Trophoblast cell (in vitro differentiated cells and primary cell): ENCODE results near the gene TMEM69.
"Not testable (repeated sequence)": the region's sequence is repeated elsewhere in the genome, so short reads cannot be mapped to it uniquely, and the experiment has no call there.

Source experiments
- DNase-seq, 2 donors: peaks; one replicate each; pipeline ENCODE4 v3.0.0-alpha.2; 2016
- H2AFZ ChIP-seq: 2 replicates; pipeline ENCODE4 v1.6.1; 2013; ENCODE audit warnings: low read length, moderate library complexity, mild to moderate bottlenecking; ENCODE audit not compliant: insufficient read depth, poor library complexity
- H2AK5ac ChIP-seq: 2 replicates; pipeline ENCODE4 v1.6.1; 2013; ENCODE audit warnings: mild to moderate bottlenecking, low read length
- H2BK120ac ChIP-seq: 2 replicates; pipeline ENCODE4 v1.6.1; 2013; ENCODE audit warnings: low read length, mild to moderate bottlenecking, moderate library complexity; ENCODE audit not compliant: insufficient read depth, poor library complexity
- H2BK12ac ChIP-seq: 2 replicates; pipeline ENCODE4 v1.6.1; 2013; ENCODE audit warnings: mild to moderate bottlenecking, low read length, moderate library complexity
- H2BK5ac ChIP-seq: 2 replicates; pipeline ENCODE4 v1.6.1; 2013; ENCODE audit warnings: low read length, low read depth, moderate library complexity, mild to moderate bottlenecking; ENCODE audit not compliant: poor library complexity
- H3K14ac ChIP-seq: 2 replicates; pipeline ENCODE4 v1.6.1; 2013; ENCODE audit warnings: mild to moderate bottlenecking, low read length
- H3K18ac ChIP-seq: 2 replicates; pipeline ENCODE4 v1.6.1; 2013; ENCODE audit warnings: mild to moderate bottlenecking, low read length
- H3K23ac ChIP-seq: 2 replicates; pipeline ENCODE4 v1.6.1; 2013; ENCODE audit warnings: low read length
- H3K27ac ChIP-seq: 2 replicates; pipeline ENCODE4 v1.5.1; 2013; ENCODE audit warnings: low read depth, mild to moderate bottlenecking, inconsistent platforms, low read length, moderate library complexity
- H3K27me3 ChIP-seq: 2 replicates; pipeline ENCODE4 v1.6.1; 2013; ENCODE audit warnings: inconsistent platforms, mild to moderate bottlenecking, low read length, moderate library complexity; ENCODE audit not compliant: insufficient read depth
- H3K36me3 ChIP-seq, 2 experiments: 1 replicate in 1 of 2; 2 replicates in 1 of 2; pipeline ENCODE4 v1.6.1; 2013; ENCODE audit warnings: low read length in 2 of 2, mild to moderate bottlenecking in 2 of 2, moderate library complexity in 1 of 2; ENCODE audit not compliant: insufficient read depth in 2 of 2, control insufficient read depth in 1 of 2
- H3K4ac ChIP-seq: 2 replicates; pipeline ENCODE4 v1.6.1; 2013; ENCODE audit warnings: low read depth, mild to moderate bottlenecking, low read length, moderate library complexity
- H3K4me1 ChIP-seq, 2 experiments: 1 replicate in 1 of 2; 2 replicates in 1 of 2; pipeline ENCODE4 v1.6.1; 2013; ENCODE audit warnings: low read length in 2 of 2, mild to moderate bottlenecking in 2 of 2, moderate library complexity in 1 of 2; ENCODE audit not compliant: insufficient read depth in 2 of 2, control insufficient read depth in 1 of 2
- H3K4me2 ChIP-seq: 2 replicates; pipeline ENCODE4 v1.6.1; 2013; ENCODE audit warnings: inconsistent platforms, mild to moderate bottlenecking, low read length, moderate library complexity
- H3K4me3 ChIP-seq: 2 replicates; pipeline ENCODE4 v1.5.1; 2013; ENCODE audit warnings: mild to moderate bottlenecking, low read depth, low read length, inconsistent platforms
- H3K79me1 ChIP-seq: one replicate; pipeline ENCODE4 v1.6.1; 2013; ENCODE audit warnings: low read length
- H3K79me2 ChIP-seq: 2 replicates; pipeline ENCODE4 v1.6.1; 2013; ENCODE audit warnings: low read length, mild to moderate bottlenecking; ENCODE audit not compliant: control insufficient read depth, insufficient read depth, poor library complexity
- H3K9ac ChIP-seq: 2 replicates; pipeline ENCODE4 v1.6.1; 2013; ENCODE audit warnings: mild to moderate bottlenecking, low read length
- H3K9me3 ChIP-seq: 2 replicates; pipeline ENCODE4 v1.6.1; 2013; ENCODE audit warnings: low read depth, mild to moderate bottlenecking, control low read depth, inconsistent platforms, low read length; ENCODE audit not compliant: insufficient read depth
- H4K12ac ChIP-seq: 2 replicates; pipeline ENCODE4 v1.6.1; 2013; ENCODE audit warnings: low read depth, mild to moderate bottlenecking, low read length, moderate library complexity
- H4K8ac ChIP-seq: 2 replicates; pipeline ENCODE4 v1.6.1; 2013; ENCODE audit warnings: low read depth, mild to moderate bottlenecking, low read length, moderate library complexity
- H4K91ac ChIP-seq: one replicate; pipeline ENCODE4 v1.6.1; 2013; ENCODE audit warnings: low read depth, mild to moderate bottlenecking, low read length, moderate library complexity
- WGBS: extraction: QIAGEN DNeasy Blood & Tissue Kit; methylation state at CpG from one replicate; pipeline ENCODE4 v1.1.7; 2013; ENCODE audit warnings: missing lambda C conversion rate; ENCODE audit not compliant: insufficient read length, insufficient coverage; ENCODE audit errors: extremely low coverage; 5-methylcytosine and 5-hydroxymethylcytosine counted together

The TMEM69 gene

GRCh38 chr1:45716700-45717099, 28.7 kb downstream of the TMEM69 start:
- no peak overlapping the region for H3K9ac ChIP-seq
- H4K8ac ChIP-seq: no peak overlapping the region
- no peak overlapping the region for H2BK12ac ChIP-seq
- no peaks in the 10 kb centered on the region for H3K79me2 ChIP-seq
- H3K9me3 ChIP-seq: no peaks in the 10 kb centered on the region
- H2AFZ ChIP-seq: no peak overlapping the region
- no peak overlapping the region for H3K27ac ChIP-seq
- H3K14ac ChIP-seq: no peak overlapping the region
- DNase-seq: no peak
- no peaks in the 10 kb centered on the region for H3K79me1 ChIP-seq
- H3K36me3 ChIP-seq: peaks cover 0 to 2% of the 10 kb centered on the region in 2 experiments
- no peak overlapping the region for H4K91ac ChIP-seq
- no peak overlapping the region for H2AK5ac ChIP-seq
- no peak overlapping the region for H2BK5ac ChIP-seq
- no peak overlapping the region for H3K18ac ChIP-seq
- H3K4me3 ChIP-seq: no peak overlapping the region
- no CpG with 5 or more reads among the region's 3 CpGs for WGBS
- no peaks in the 10 kb centered on the region for H3K27me3 ChIP-seq
- no peaks in the 10 kb centered on the region for H3K4me1 ChIP-seq
- H4K12ac ChIP-seq: no peak overlapping the region
- H3K23ac ChIP-seq: no peak overlapping the region
- no peak overlapping the region for H3K4ac ChIP-seq
- no peak overlapping the region for H2BK120ac ChIP-seq
- no peak overlapping the region for H3K4me2 ChIP-seq

DNA sequence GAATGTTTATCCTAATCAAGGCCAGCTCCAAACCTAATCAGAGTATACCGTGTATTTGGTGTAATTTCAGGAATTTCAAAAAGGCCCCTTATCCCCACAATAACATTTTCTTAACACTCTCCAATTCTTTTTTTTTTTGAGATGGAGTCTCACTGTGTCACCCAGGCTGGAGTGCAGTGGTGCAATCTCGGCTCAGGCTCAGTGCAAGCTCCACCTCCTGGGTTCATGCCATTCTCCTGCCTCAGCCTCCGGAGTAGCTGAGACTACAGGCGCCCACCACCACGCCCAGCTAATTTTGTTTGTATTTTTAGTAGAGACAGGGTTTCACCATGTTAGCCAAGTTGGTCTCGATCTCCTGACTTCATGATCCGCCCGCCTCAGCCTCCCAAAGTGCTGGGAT, 29.4 kb downstream of the TMEM69 start:
- H4K91ac ChIP-seq, H3K23ac ChIP-seq, H2BK120ac ChIP-seq, H3K36me3 ChIP-seq, H3K9me3 ChIP-seq, H4K8ac ChIP-seq, H3K4ac ChIP-seq, H3K79me2 ChIP-seq, H3K4me3 ChIP-seq, H2BK12ac ChIP-seq, H3K4me1 ChIP-seq, H3K27ac ChIP-seq, H2BK5ac ChIP-seq, H3K9ac ChIP-seq, H2AK5ac ChIP-seq, H3K14ac ChIP-seq, H3K27me3 ChIP-seq, H3K4me2 ChIP-seq, H2AFZ ChIP-seq, H4K12ac ChIP-seq, H3K18ac ChIP-seq, H3K79me1 ChIP-seq: not testable (repeated sequence)
- peak; percentile 31 to 44 for DNase-seq
- no CpG with 5 or more reads among the region's 8 CpGs for WGBS

DNA sequence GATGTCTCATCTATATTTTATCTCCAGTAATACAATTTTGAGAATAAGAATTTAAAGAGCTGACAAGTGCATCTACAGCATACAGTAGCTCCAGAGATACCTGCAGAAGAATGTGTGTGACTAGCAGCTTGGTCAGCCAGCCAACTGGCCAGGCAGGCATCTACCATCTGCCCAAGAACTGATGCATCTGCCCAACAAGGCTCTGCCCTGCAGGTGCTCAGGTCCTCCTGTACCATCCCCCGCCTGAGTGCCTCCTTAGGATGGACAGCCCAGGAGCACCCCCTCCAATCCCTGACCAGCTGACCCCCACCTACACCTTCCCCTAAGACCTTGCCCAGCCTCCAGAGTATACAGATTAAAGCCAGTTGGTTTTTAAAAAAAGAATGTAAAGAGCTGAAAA, 30.3 kb downstream of the TMEM69 start:
- no peak overlapping the region for H2BK5ac ChIP-seq
- WGBS: no CpG with 5 or more reads among the region's 1 CpG

GRCh38 chr1:45721207-45721606, 33.2 kb downstream of the TMEM69 start:
- H3K4me2 ChIP-seq: no peak overlapping the region
- no peak overlapping the region for H3K9ac ChIP-seq
- H2AFZ ChIP-seq: no peak overlapping the region
- H4K8ac ChIP-seq: no peak overlapping the region
- H4K12ac ChIP-seq: no peak overlapping the region
- no peaks in the 10 kb centered on the region for H3K9me3 ChIP-seq
- H2BK12ac ChIP-seq: no peak overlapping the region
- WGBS: no CpG with 5 or more reads among the region's 1 CpG
- H3K36me3 ChIP-seq: peaks cover 0 to 1% of the 10 kb centered on the region in 2 experiments
- H3K4me1 ChIP-seq: no peaks in the 10 kb centered on the region
- H3K14ac ChIP-seq: no peak overlapping the region
- H2AK5ac ChIP-seq: no peak overlapping the region
- H3K79me1 ChIP-seq: no peaks in the 10 kb centered on the region
- H3K4ac ChIP-seq: no peak overlapping the region
- peak; percentile 68 to 89 for DNase-seq
- no peak overlapping the region for H2BK5ac ChIP-seq
- H2BK120ac ChIP-seq: no peak overlapping the region
- no peaks in the 10 kb centered on the region for H3K27me3 ChIP-seq
- no peak overlapping the region for H3K4me3 ChIP-seq
- no peak overlapping the region for H3K18ac ChIP-seq
- H4K91ac ChIP-seq: no peak overlapping the region
- H3K23ac ChIP-seq: no peak overlapping the region
- no peaks in the 10 kb centered on the region for H3K79me2 ChIP-seq
- no peak overlapping the region for H3K27ac ChIP-seq

More for the DNA sequence above, 30.3 kb downstream of the TMEM69 start:
- H2AK5ac ChIP-seq: no peak overlapping the region
- H4K12ac ChIP-seq: no peak overlapping the region
- H3K9ac ChIP-seq: no peak overlapping the region
- no peak overlapping the region for H3K27ac ChIP-seq
- no peaks in the 10 kb centered on the region for H3K36me3 ChIP-seq
- H2BK12ac ChIP-seq: no peak overlapping the region
- no peak overlapping the region for H3K4me2 ChIP-seq
- H3K27me3 ChIP-seq: no peaks in the 10 kb centered on the region
- H2BK120ac ChIP-seq: no peak overlapping the region
- H4K8ac ChIP-seq: no peak overlapping the region
- H3K18ac ChIP-seq: no peak overlapping the region
- H2AFZ ChIP-seq: no peak overlapping the region
- H3K4me3 ChIP-seq: no peak overlapping the region
- no peak overlapping the region for H3K14ac ChIP-seq
- no peak overlapping the region for H3K4ac ChIP-seq
- H3K79me1 ChIP-seq: no peaks in the 10 kb centered on the region
- H3K23ac ChIP-seq: no peak overlapping the region
- no peaks in the 10 kb centered on the region for H3K79me2 ChIP-seq
- H3K4me1 ChIP-seq: no peaks in the 10 kb centered on the region
- H4K91ac ChIP-seq: no peak overlapping the region
- no peak for DNase-seq
- H3K9me3 ChIP-seq: no peaks in the 10 kb centered on the region
